MCF 10A (cell line): ENCODE measurements around the gene NFX1. TPM values are rescaled to one million over a fixed set of nuclear protein-coding genes. Genes with fewer than 3 reads are reported as not detected.

Source experiments
- BruUV-seq: library from RNA; stranded (reverse); fragments of 400-500 nt; replicated peaks from 2 replicates; lab custom pipeline; 2021; lab: Mats Ljungman, UMichigan
- CTCF ChIA-PET: fragments of 300-600 bp; sonication (Branson Sonifier 250); formaldehyde crosslinking; extraction: SDS; loops from one replicate; lab custom pipeline; 2021; ENCODE audit warnings: antibody characterized with exemption, inconsistent platforms; lab: Yijun Ruan, JAX
- POLR2A ChIA-PET: fragments of 300-600, 350-650 bp; sonication (Branson Sonifier 250); formaldehyde crosslinking; extraction: SDS; loops from one replicate; lab custom pipeline; 2020; ENCODE audit warnings: antibody characterized with exemption, inconsistent platforms; lab: Yijun Ruan, JAX
- DNase-seq: peaks from one replicate; pipeline ENCODE4 v3.0.0-alpha.2; 2018; ENCODE audit not compliant: unreplicated experiment
- H3K27ac Mint-ChIP-seq: one replicate; pipeline ENCODE4 v1.8.0; 2022; ENCODE audit warnings: mild to moderate bottlenecking, low read depth, mixed read lengths; ENCODE audit not compliant: unreplicated experiment
- H3K27me3 Mint-ChIP-seq: one replicate; pipeline ENCODE4 v1.8.0; 2022; ENCODE audit warnings: mixed read lengths; ENCODE audit not compliant: insufficient read depth, unreplicated experiment
- H3K36me3 Mint-ChIP-seq: one replicate; pipeline ENCODE4 v1.8.0; 2022; ENCODE audit warnings: mild to moderate bottlenecking, moderate library complexity, mixed read lengths; ENCODE audit not compliant: insufficient read depth, unreplicated experiment
- H3K4me1 Mint-ChIP-seq: one replicate; pipeline ENCODE4 v1.8.0; 2022; ENCODE audit warnings: mixed read lengths; ENCODE audit not compliant: insufficient read depth, unreplicated experiment
- H3K4me3 Mint-ChIP-seq: one replicate; pipeline ENCODE4 v1.8.0; 2022; ENCODE audit warnings: mild to moderate bottlenecking, moderate library complexity, mixed read lengths; ENCODE audit not compliant: unreplicated experiment
- H3K9me3 Mint-ChIP-seq: one replicate; pipeline ENCODE4 v1.8.0; 2022; ENCODE audit warnings: mixed read lengths; ENCODE audit not compliant: unreplicated experiment
- CTCF ChIP-seq: fragments of 200-600 bp; IDR thresholded peaks from one replicate; pipeline ENCODE4 v1.8.0; 2022; ENCODE audit warnings: antibody characterized with exemption, mild to moderate bottlenecking; ENCODE audit not compliant: unreplicated experiment
- intact Hi-C: fragments of 100-400 bp; cut with micrococcal nuclease; formaldehyde crosslinking; loops from 2 replicates; pipeline ENCODE4 v1.14.1; 2022
- total RNA-seq: library from RNA; stranded (reverse); gene quantifications from 2 replicates; pipeline ENCODE4 v1.2.3, GENCODE V29; 2022

NFX1 gene
- total RNA-seq, 1 experiment from 2014 or later = 78.5 TPM

- H3K27ac Mint-ChIP-seq = no peak overlapping the region
These were observed 87.9 kb downstream of the NFX1 start for GRCh38 chr9:33378121-33378795.

GRCh38 chr9:33379666-33380389 lies 89.5 kb downstream of the NFX1 start:
- TF ChIP-seq CTCF = no peak
- DNase-seq = no peak
- no TSS peak for BruUV-seq
- ChIA-PET POLR2A (no interaction called here), CTCF (interaction anchor here (0.5 to 1.2 kb wide), 3 partner anchors 19 to 87 kb away, joined by 3 to 6 read pairs (median 4); no protein-coding TSS in a partner anchor)
- Mint-ChIP-seq H3K36me3 (peaks cover 14% of the 10 kb centered on the region), H3K9me3 (no peaks in the 10 kb centered on the region), H3K27me3 (no peaks in the 10 kb centered on the region), H3K4me1 (peaks cover 14% of the 10 kb centered on the region), H3K27ac (no peak overlapping the region), H3K4me3 (no peak overlapping the region)
- intact Hi-C loops = no loop called here

More at GRCh38 chr9:33378121-33378795, 87.9 kb downstream of the NFX1 start:
- no peak for TF ChIP-seq CTCF
- ChIA-PET CTCF (interaction anchor here (0.5 to 0.6 kb wide), 2 partner anchors 28 to 92 kb away, joined by 3 to 4 read pairs; no protein-coding TSS in a partner anchor), POLR2A (no interaction called here)
- Mint-ChIP-seq H3K27me3 (no peaks in the 10 kb centered on the region), H3K36me3 (peaks cover 14% of the 10 kb centered on the region), H3K4me3 (no peak overlapping the region), H3K4me1 (peaks cover 14% of the 10 kb centered on the region), H3K9me3 (no peaks in the 10 kb centered on the region)
- no peak for DNase-seq
- BruUV-seq = no TSS peak
- intact Hi-C loops = no loop called here

- ChIA-PET CTCF (interaction anchor here (1.2 kb wide), 1 partner anchor 86 kb away, joined by 6 read pairs; no protein-coding TSS in a partner anchor), POLR2A (interaction anchor here (0.6 kb wide), 1 partner anchor 747 kb away, joined by 3 read pairs; no protein-coding TSS in a partner anchor)
- DNase-seq = no peak
- Mint-ChIP-seq H3K4me1 (peaks cover 14% of the 10 kb centered on the region), H3K27ac (no peak overlapping the region), H3K9me3 (no peaks in the 10 kb centered on the region), H3K27me3 (no peaks in the 10 kb centered on the region), H3K4me3 (no peak overlapping the region), H3K36me3 (peaks cover 7% of the 10 kb centered on the region)
- no peak for TF ChIP-seq CTCF
- intact Hi-C loops = no loop called here
- BruUV-seq = no TSS peak
These were observed 90.2 kb downstream of the NFX1 start for GRCh38 chr9:33380390-33381094.
